ENCODE measurements around the gene KRT37.

The KRT37 gene

DNA sequence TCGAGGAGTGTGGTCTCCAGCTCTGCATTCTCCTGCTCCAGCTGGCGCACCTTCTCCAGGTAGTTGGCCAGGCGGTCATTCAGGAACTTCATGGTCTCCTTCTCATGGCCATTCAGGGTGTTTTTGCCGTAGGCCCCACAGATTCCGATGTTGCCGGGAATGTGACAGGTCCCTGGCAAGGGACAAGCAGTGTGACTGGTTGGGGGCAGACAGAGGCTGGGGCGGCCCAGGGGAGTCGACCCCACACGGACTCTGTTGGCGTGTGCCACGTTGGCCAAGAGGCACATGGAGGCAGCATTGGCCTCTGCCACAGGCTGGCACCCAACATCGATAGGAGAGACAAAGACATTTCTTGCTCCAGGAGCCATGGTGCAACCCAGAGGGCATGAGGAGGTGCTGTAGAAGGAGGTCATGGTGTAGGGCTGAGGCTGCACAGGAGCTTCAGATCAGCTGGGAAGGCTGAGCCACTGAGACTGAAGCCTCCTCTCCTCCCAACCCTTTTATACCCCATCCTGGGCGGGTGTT lies at the start of gene KRT37:
TSS of gene KRT37 (minus strand) at position 475 of the 525 bp plus-strand sequence. CDS start at position 413, 62 bp downstream.
- no peak for DNase-seq (ENCODE audit: low read depth)

DNA sequence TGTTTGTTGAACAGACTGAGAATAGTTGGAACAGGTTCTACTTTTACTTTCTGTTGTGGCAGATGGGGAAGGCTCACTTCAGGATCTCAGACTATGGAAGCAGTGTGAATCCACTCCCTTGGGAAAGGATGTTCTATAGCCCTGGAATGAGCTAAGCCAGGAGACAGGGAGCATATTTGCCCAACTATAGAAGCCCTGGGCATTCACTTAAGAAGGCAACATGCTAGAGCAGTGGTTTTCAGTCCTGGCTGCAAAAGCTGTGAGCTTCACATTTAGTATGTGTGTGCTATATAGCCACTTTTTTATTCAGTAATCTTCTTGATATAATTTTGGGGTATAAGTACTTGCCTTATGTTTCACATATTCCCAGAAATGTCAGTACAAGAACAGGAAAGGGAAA lies 44.0 kb upstream of the KRT37 start:
- no peak for DNase-seq (ENCODE audit: low read depth)

DNA sequence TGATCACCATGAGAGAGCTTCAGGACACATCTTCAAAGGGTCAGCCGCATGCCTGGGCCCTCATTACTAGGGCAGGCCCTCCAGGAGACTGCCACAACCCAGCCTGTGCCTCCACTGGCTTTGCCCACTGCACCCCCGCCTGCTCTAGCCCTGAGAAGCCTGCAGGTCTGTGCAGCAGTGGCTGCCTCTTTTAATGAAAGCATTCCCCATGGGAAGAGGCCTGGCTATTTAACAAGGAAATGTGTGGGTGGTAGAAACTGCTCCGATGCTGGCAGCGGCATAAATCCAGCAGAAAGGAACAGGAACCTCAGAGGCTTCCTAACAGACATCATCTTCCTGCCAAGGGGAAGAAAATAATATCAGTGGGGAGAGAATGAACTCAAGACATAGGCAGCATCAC lies 43.2 kb upstream of the KRT37 start:
- DNase-seq (ENCODE audit: low read depth), result no peak

DNA sequence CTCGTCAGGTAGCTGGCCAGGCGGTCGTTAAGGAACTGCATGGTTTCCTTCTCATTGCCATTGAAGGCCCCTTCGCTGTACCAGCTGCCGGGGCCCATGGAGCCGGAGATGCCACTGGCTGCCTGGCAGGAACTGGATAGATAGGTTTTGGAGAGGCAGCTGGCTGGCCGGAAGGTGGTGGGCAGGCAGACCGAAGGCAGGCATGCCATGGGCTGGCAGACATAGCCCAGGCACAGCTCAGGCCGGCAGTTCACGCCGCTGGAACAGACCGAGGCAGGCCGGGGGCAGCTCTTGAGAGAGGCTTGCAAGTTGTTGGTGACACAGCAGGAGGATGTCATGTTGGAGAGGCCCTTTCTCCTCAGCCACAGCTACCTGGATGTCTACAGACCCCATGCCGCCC lies 42.6 kb upstream of the KRT37 start, which contains the start of gene KRT32:
TSS of gene KRT32 (minus strand) at position 399 of the 400 bp plus-strand sequence. CDS start at position 338, 61 bp downstream.
- no peak for DNase-seq (ENCODE audit: low read depth)

DNA sequence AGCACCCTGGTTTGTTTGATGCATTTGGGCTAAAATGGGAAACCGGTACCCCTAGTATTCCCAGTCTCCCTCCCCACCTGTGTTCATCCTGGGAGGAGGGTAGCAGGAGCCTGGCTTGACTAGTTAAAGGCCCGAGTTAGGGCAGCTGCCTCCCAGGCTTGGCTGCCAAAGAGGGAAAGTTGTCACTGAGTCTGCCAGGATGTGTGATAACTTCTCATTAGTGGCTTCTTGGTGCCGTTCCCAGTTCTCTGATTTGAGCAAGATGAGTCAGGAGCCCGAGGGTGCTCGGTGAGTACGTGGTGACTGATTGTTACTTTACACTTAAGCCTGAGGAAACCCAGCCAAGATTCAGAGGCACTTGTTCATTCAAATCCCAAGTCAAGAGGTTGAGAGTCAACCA lies 40.3 kb upstream of the KRT37 start:
- no peak for DNase-seq (ENCODE audit: low read depth)

DNA sequence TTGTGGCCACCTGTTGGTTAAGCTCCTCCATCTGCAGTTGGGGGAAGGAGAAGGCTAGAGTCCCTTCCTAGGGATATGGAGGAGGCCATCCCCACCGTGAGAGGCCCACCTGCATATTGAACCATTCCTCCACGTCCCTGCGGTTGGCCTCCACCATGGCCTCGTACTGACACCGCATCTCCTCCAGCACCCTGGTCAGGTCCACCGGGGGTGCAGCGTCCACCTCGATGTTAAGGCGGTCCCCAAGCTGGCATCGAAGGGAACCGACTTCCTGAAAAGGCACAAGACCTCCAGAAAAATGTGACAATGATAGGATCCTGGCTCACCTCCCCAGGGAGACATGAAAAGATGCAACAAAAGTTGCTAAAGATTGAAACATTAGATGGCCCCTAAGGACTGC lies 39.8 kb upstream of the KRT37 start:
- no peak for DNase-seq (ENCODE audit: low read depth)

- DNase-seq (ENCODE audit: low read depth), result no peak
These were observed 39.4 kb upstream of the KRT37 start for GRCh38 chr17:41463746-41464145.

DNA sequence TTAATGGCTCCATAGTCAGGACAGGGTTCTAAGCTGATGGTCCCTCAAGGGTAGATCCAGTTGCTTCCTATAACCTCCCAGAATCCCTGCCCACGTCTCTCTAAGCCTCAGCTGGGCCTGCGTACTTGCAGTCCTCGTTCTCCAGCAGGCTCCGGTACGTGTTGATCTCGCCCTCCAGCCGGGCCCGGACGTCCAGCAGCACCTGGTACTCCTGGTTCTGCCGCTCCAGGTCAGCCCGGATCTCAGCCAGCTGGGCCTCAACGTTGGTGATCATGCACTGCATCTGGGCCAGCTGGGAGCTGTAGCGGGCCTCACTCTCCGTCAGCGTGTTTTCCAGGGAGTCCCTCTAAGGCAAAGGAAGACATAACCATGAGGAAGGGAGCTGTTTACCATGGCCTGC lies 38.3 kb upstream of the KRT37 start:
- DNase-seq (ENCODE audit: low read depth), result no peak

GRCh38 chr17:41457676-41458075 lies 33.3 kb upstream of the KRT37 start:
- no peak for DNase-seq (ENCODE audit: low read depth)

GRCh38 chr17:41456204-41456603 lies 31.8 kb upstream of the KRT37 start:
- no peak for DNase-seq (ENCODE audit: low read depth)

DNA sequence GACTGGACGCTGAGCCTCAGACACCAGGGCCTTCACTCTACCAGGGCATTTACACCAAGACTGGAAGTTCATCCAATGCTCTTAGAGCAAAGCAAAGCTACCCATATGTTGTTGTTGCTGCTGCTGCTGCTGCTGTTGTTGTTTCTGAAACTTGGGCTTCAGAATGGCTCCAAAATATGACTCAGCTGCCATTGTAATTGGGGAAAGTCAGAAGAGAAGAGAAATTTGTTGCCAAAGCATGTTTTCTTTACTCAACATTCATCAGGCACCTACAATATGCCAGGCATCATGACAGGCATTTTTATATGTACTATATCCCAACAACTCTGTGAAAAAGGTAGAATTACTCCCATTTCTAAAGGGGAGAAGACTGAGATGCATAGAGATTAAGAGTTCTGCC lies 30.9 kb upstream of the KRT37 start:
- no peak for DNase-seq (ENCODE audit: low read depth)

DNA sequence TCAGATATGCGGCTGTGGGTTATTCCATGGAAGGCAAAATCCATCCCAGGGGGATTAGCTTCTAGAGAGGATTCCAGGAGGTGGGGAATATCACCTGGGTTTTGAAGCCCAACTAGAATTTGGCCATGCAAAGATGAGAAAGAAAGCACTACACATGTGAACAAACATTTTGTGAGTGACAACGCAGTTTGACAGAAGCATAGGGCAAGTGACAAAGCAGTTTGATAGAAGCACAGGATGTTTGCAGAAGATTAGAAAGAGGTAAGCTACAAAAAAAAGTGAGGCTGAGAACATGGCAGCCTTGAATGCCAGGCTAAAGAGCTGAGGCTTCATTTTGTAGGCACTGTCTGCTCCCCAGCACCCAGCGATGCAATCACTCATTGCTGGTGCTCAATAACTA lies 28.7 kb upstream of the KRT37 start:
- no peak for DNase-seq (ENCODE audit: low read depth)

- no peak for DNase-seq (ENCODE audit: low read depth)
These were observed 27.9 kb upstream of the KRT37 start for GRCh38 chr17:41452281-41452680.

DNA sequence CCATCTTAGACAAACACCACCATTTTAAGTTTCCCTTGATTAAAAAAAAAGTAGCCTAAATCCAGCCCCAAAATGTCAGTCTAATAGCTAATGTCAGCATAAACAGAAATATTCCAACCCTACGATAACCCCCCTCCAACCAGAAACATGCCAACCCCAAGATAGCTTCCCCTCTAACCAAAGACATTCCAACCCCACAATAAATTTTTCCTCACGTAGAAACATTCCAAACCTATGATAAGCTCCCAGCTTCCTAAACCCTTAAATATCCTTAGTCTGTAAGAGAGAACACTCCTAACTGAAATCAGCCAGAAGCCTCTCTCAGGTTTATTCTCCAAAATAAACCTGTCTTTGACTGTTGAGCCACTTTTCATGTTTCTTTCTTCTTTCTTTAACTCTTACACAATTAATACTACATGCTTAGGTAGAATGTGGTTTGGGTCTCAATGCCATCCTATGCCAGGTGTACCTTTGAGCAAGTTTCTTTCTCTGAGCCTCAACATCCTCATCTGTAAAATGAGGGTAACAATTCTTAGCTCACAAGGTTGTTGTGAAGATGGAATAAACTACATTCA lies 26.9 kb upstream of the KRT37 start:
- no peak for DNase-seq (ENCODE audit: low read depth)

- no peak for DNase-seq (ENCODE audit: low read depth)
These were observed 24.6 kb upstream of the KRT37 start for GRCh38 chr17:41449008-41449407.

GRCh38 chr17:41448506-41448905 lies 24.1 kb upstream of the KRT37 start:
- no peak for DNase-seq (ENCODE audit: low read depth)

DNA sequence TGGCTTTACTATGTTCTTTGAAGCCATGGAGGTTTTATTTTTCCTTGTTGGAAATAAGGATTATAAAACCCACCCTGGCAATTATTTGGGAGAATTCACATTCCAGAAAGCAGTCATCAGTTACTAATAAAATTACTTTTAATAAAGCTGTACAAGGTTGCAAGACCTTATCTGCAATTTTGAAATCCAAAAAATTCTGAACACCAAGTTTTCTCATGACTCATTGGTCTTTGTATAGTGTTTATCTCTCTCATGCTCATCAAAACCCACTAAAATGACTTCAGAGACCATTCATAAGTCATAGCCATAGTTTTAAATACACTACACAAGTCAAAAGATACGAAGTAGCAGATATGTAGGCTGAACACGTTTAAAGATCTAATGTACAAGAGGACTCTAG lies 22.4 kb upstream of the KRT37 start:
- DNase-seq (ENCODE audit: low read depth), result no peak

GRCh38 chr17:41444640-41445039 lies 20.3 kb upstream of the KRT37 start:
- DNase-seq (ENCODE audit: low read depth), result no peak

DNA sequence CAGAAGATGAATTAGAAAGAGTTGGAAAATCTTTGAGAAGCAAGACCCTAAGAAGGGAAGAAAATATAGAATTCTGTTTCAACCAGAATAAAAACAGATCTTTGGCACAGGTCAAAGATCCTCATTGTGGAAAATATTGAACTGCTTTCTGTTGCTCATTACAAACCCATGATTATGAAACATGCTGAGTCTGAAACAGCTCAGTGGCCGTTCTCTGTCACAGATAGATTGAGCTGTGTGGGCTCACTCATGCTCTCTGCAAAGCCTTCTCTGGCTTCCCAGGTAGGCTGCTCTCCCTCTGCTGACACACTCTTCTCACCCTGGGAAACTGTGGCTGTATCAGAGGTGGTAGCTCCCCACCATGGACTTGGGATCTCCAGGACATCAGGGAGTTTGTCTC lies 19.8 kb upstream of the KRT37 start:
- no peak for DNase-seq (ENCODE audit: low read depth)

DNA sequence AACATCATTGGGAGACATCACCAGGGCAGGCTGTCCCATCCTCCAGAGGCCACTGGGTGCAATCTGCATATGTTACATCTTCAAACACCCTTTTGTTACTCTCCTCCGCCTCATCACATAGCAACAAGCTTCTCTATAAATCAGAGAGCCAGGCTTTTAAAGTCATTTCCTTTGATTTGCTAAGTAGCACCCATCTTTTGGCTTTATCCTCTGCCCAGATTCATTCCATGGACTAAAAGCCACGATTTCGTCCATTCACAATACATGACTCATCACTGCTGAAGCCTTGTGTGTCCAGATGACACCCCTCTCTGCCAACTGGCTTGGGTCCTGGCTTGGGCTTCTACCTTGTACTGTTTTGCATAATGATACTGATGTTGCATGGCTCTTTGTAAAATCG lies 18.4 kb upstream of the KRT37 start:
- DNase-seq (ENCODE audit: low read depth), result no peak

DNA sequence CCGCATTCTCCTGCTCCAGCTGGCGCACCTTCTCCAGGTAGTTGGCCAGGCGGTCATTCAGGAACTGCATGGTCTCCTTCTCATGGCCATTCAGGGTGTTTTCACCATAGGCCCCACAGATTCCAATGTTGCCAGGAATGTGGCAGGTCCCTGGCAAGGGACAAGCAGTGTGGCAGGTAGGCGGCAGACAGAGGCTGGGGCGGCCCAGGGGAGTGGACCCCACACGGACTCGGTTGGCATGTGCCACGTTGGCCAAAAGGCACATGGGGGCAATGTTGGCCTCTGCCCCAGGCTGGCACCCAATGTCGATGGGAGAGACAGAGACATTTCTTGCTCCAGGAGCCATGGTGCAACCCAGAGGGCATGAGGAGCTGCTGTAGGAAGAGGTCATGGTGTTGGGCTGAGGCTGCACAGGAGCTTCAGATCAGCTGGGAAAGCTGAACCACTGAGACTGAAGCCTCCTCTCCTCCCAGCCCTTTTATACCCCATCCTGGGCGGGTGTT lies 16.2 kb upstream of the KRT37 start, which contains the start of gene KRT38:
TSS of gene KRT38 (minus strand) at position 453 of the 503 bp plus-strand sequence. CDS start at position 391, 62 bp downstream.
- no peak for DNase-seq (ENCODE audit: low read depth)

DNA sequence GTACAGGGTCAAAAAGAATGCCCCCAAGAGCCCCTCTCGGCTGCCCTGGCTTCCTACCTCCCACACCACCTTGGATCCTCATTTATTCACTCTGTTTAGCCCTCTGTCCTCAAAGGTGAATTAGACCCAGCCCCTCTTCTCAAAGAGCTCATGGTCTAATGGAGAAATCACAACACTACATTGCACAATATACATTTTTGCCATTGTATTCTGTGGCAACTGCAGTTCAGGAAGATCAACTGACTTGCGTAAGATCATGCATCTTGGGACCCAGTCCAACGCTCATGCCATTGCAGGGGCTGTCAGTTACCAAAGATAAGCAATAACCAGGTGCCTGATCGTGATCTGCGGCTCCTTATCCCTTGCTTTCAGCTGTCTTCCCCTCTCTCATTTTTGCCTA lies 15.0 kb upstream of the KRT37 start:
- no peak for DNase-seq (ENCODE audit: low read depth)

- DNase-seq (ENCODE audit: low read depth), result no peak
These were observed 13.4 kb upstream of the KRT37 start for GRCh38 chr17:41437769-41438168.

DNA sequence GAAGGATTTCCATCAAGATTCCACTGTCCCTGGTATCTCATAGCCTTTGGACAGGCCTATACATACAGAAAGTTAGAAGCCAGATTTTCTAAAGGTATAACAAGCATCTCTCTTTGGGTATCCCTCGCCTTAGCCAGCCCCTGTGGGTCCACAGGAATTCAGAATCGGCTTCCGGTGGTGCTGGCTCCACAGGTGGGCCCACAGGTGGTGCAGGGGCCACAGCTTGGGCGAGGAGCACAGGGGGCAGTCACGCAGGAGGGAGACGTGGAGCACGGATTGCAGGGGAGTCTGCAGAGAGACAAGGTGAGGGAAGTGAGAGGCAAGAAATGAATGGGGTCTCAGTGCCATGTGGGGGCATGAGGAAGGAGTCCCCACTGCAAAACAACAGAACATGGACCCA lies 12.9 kb upstream of the KRT37 start:
- no peak for DNase-seq (ENCODE audit: low read depth)

Data from stimulated activated CD8-positive, alpha-beta memory T cell treated with anti-CD3 and anti-CD28 coated beads, Interleukin-4, amount 100 ng/mL, for 24 hours (primary cell).